GM23338 (cell line): ENCODE results near the gene TAOK3. TPM values are rescaled to one million over a fixed set of nuclear protein-coding genes. Genes with fewer than 3 reads are reported as not detected.

Experiments
- ATAC-seq: fragments of 200-7000 bp; cut with Tn5 transposase; 3 replicates; pipeline ENCODE4 v1.9.1; 2020
- DNase-seq: peaks from one replicate; pipeline ENCODE4 v3.0.0-alpha.2; 2015; ENCODE audit warnings: low spot score
- H2AFZ ChIP-seq: fragments of 200-600 bp; sonication (generic); 2 replicates; pipeline ENCODE4 v1.8.0; 2016; ENCODE audit warnings: antibody characterized with exemption, mild to moderate bottlenecking, moderate library complexity
- H3F3A ChIP-seq: fragments of 200-600 bp; sonication (generic); replicated peaks from 2 replicates; pipeline ENCODE4 v1.8.0; 2017; ENCODE audit warnings: antibody characterized with exemption, mixed run types, low read depth
- H3K27ac ChIP-seq: fragments of 200-600 bp; sonication (generic); 2 replicates; pipeline ENCODE4 v1.6.1; 2016; ENCODE audit warnings: low read depth
- H3K27me3 ChIP-seq: fragments of 200-600 bp; sonication (generic); 2 replicates; pipeline ENCODE4 v1.8.0; 2016; ENCODE audit warnings: mild to moderate bottlenecking, mixed run types, moderate library complexity; ENCODE audit not compliant: insufficient read depth
- H3K36me3 ChIP-seq: fragments of 200-600 bp; sonication (generic); 2 replicates; pipeline ENCODE4 v1.8.0; 2016; ENCODE audit warnings: mild to moderate bottlenecking; ENCODE audit not compliant: insufficient read depth
- H3K4me1 ChIP-seq: fragments of 200-600 bp; sonication (generic); 2 replicates; pipeline ENCODE4 v1.8.0; 2016; ENCODE audit warnings: mild to moderate bottlenecking, moderate library complexity; ENCODE audit not compliant: insufficient read depth
- H3K4me2 ChIP-seq: fragments of 200-600 bp; sonication (generic); 2 replicates; pipeline ENCODE4 v1.7.1; 2017; ENCODE audit warnings: mixed run types
- H3K4me3 ChIP-seq: fragments of 200-600 bp; sonication (generic); 2 replicates; pipeline ENCODE4 v1.6.1; 2016; ENCODE audit warnings: mixed run types
- H3K79me2 ChIP-seq: fragments of 200-600 bp; sonication (generic); replicated peaks from 2 replicates; pipeline ENCODE4 v1.8.0; 2017; ENCODE audit warnings: mild to moderate bottlenecking; ENCODE audit not compliant: insufficient read depth
- H3K9me2 ChIP-seq: fragments of 200-600 bp; sonication (generic); 2 replicates; pipeline ENCODE4 v1.8.0; 2017; ENCODE audit not compliant: insufficient read depth
- H4K20me1 ChIP-seq: fragments of 200-600 bp; sonication (generic); replicated peaks from 2 replicates; pipeline ENCODE4 v1.8.0; 2017; ENCODE audit warnings: mild to moderate bottlenecking; ENCODE audit not compliant: insufficient read depth
- H3K27ac Mint-ChIP-seq: 2 replicates; pipeline ENCODE4 v1.8.0; 2020; ENCODE audit warnings: inconsistent platforms, mild to moderate bottlenecking, moderate library complexity, mixed read lengths
- H3K27me3 Mint-ChIP-seq: 3 replicates; pipeline ENCODE4 v1.8.0; 2022; ENCODE audit warnings: low read depth, mild to moderate bottlenecking, moderate library complexity, mixed read lengths, inconsistent platforms; ENCODE audit not compliant: insufficient read depth, poor library complexity
- H3K36me3 Mint-ChIP-seq: 3 replicates; pipeline ENCODE4 v1.8.0; 2021; ENCODE audit warnings: low read depth, mild to moderate bottlenecking, inconsistent platforms, moderate library complexity, mixed read lengths
- H3K4me1 Mint-ChIP-seq: 3 replicates; pipeline ENCODE4 v1.8.0; 2020; ENCODE audit warnings: mild to moderate bottlenecking, inconsistent platforms, mixed read lengths
- H3K4me3 Mint-ChIP-seq: 3 replicates; pipeline ENCODE4 v1.8.0; 2021; ENCODE audit warnings: moderate library complexity, mild to moderate bottlenecking, inconsistent platforms, mixed read lengths
- H3K9me3 Mint-ChIP-seq: 3 replicates; pipeline ENCODE4 v1.8.0; 2020; ENCODE audit warnings: moderate library complexity, mild to moderate bottlenecking, inconsistent platforms, mixed read lengths
- CREB1 ChIP-seq: fragments of 250-450 bp; sonication (Bioruptor Pico); IDR thresholded peaks from 2 replicates; pipeline ENCODE4 v1.5.0; 2020; ENCODE audit warnings: low read depth, mild to moderate bottlenecking, moderate library complexity
- EZH2 ChIP-seq: fragments of 200-600 bp; sonication (generic); IDR thresholded peaks from one replicate; pipeline ENCODE4 v1.8.0; 2017; ENCODE audit warnings: antibody characterized with exemption, mild to moderate bottlenecking, low read depth; ENCODE audit not compliant: unreplicated experiment
- EZH2phosphoT487 ChIP-seq: fragments of 200-600 bp; sonication (generic); IDR thresholded peaks from one replicate; pipeline ENCODE4 v1.8.1; 2018; ENCODE audit warnings: antibody characterized with exemption; ENCODE audit not compliant: unreplicated experiment
- JUNB ChIP-seq: IDR thresholded peaks from one replicate; pipeline ENCODE4 v1.6.1; 2016; ENCODE audit warnings: antibody characterized with exemption; ENCODE audit not compliant: unreplicated experiment
- NANOG ChIP-seq: IDR thresholded peaks from 2 replicates; pipeline ENCODE4 v1.6.1; 2016; ENCODE audit warnings: antibody characterized with exemption, borderline replicate concordance
- POLR2AphosphoS5 ChIP-seq: IDR thresholded peaks from 2 replicates; pipeline ENCODE4 v1.6.1; 2016; ENCODE audit warnings: antibody characterized with exemption, low read depth
- STAT1 ChIP-seq: IDR thresholded peaks from one replicate; pipeline ENCODE4 v1.6.1; 2016; ENCODE audit warnings: antibody characterized with exemption; ENCODE audit not compliant: unreplicated experiment
- ZNF114 ChIP-seq: fragments of 250-450 bp; sonication (Bioruptor Pico); IDR thresholded peaks from 2 replicates; pipeline ENCODE4 v1.5.0; 2020; ENCODE audit warnings: mild to moderate bottlenecking, moderate library complexity
- ZNF331 ChIP-seq: fragments of 250-450 bp; sonication (Bioruptor Pico); IDR thresholded peaks from 2 replicates; pipeline ENCODE4 v1.5.0; 2020; ENCODE audit warnings: low read depth, mild to moderate bottlenecking, moderate library complexity
- polyA plus RNA-seq: library from polyadenylated mRNA; unstranded; fragments of >200 nt; fragmentation: Nextera tagmentation; extraction: Ambion mirVana; gene quantifications from 2 replicates; pipeline ENCODE4 v1.2.1, GENCODE V29; 2016
- total RNA-seq: library from RNA; depleted of rRNA; stranded (reverse); fragments of >200 nt; shearing (Covaris generic); gene quantifications from 2 replicates; pipeline ENCODE4 v1.2.3, GENCODE V29; 2014
- TF ChIP-seq, protein P1 (sequence below): IDR thresholded peaks from one replicate; pipeline ENCODE4 v1.6.1; 2018; ENCODE audit warnings: antibody characterized with exemption; ENCODE audit not compliant: unreplicated experiment
- TF ChIP-seq, protein P2 (sequence below), 2 experiments: fragments of 200-600 bp in 1 of 2; sonication (generic) in 1 of 2; conservative IDR thresholded peaks; 2 replicates each; pipeline versions ENCODE4 v1.5.1 to v1.6.1; 2016 to 2017; ENCODE audit warnings: antibody characterized with exemption in 2 of 2, low read depth in 2 of 2, mild to moderate bottlenecking in 2 of 2, moderate library complexity in 1 of 2
- TF ChIP-seq, protein P3 (sequence below): fragments of 250-450 bp; sonication (Bioruptor Pico); IDR thresholded peaks from 2 replicates; pipeline ENCODE4 v1.5.0; 2020; ENCODE audit warnings: mild to moderate bottlenecking, moderate library complexity
- TF ChIP-seq, protein P4 (sequence below): IDR thresholded peaks from 2 replicates; pipeline ENCODE4 v1.6.1; 2016; ENCODE audit warnings: antibody characterized with exemption

Gene TAOK3
- total and polyA plus RNA-seq, 2 experiments from 2014 or later, result 7.6 to 20.4 TPM

DNA sequence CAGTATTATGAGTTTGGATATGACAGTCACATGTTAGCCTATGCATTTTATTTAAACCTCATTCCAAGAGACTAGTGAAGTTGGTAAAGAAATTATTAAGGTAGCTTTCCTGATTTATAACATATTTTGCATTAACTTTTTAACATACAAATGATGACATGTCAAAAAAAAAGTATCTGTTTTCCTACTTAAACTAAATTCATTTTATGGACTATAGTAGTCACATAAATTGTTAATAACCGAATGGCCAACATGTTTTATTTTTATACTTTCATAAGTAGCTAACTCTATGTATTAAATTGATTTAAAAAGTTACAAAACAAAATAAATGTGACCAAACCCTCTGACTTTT lies 14.7 kb downstream of the TAOK3 start:
- Histone ChIP-seq H3K4me1 (peaks cover 13% of the 10 kb centered on the region; the same call in 1 of the 2 replicates), H3K27me3 (no peaks in the 10 kb centered on the region), H3K4me2 (no peak overlapping the region), H3K4me3 (no peak overlapping the region), H3F3A (no peaks in the 10 kb centered on the region), H3K27ac (no peak overlapping the region), H4K20me1 (no peaks in the 10 kb centered on the region), H3K79me2 (no peaks in the 10 kb centered on the region), H2AFZ (no peak overlapping the region), H3K36me3 (no peaks in the 10 kb centered on the region), H3K9me2 (no peaks in the 10 kb centered on the region)
- Mint-ChIP-seq H3K9me3 (peaks cover 5% of the 10 kb centered on the region), H3K27ac (no peak overlapping the region), H3K36me3 (peaks cover 6% of the 10 kb centered on the region), H3K4me3 (no peak overlapping the region), H3K27me3 (no peaks in the 10 kb centered on the region), H3K4me1 (peaks cover 9% of the 10 kb centered on the region)
- ATAC-seq (no peak), DNase-seq (no peak)
- TF ChIP-seq STAT1 (no peak), ZNF331 (CRISPR knock-in tag) (no peak), NANOG (no peak), POLR2AphosphoS5 (no peak), CREB1 (CRISPR knock-in tag) (no peak), ZNF114 (CRISPR knock-in tag) (no peak), JUNB (no peak), EZH2phosphoT487 (no peak), EZH2 (no peak)
- TF ChIP-seq, protein P1, sequence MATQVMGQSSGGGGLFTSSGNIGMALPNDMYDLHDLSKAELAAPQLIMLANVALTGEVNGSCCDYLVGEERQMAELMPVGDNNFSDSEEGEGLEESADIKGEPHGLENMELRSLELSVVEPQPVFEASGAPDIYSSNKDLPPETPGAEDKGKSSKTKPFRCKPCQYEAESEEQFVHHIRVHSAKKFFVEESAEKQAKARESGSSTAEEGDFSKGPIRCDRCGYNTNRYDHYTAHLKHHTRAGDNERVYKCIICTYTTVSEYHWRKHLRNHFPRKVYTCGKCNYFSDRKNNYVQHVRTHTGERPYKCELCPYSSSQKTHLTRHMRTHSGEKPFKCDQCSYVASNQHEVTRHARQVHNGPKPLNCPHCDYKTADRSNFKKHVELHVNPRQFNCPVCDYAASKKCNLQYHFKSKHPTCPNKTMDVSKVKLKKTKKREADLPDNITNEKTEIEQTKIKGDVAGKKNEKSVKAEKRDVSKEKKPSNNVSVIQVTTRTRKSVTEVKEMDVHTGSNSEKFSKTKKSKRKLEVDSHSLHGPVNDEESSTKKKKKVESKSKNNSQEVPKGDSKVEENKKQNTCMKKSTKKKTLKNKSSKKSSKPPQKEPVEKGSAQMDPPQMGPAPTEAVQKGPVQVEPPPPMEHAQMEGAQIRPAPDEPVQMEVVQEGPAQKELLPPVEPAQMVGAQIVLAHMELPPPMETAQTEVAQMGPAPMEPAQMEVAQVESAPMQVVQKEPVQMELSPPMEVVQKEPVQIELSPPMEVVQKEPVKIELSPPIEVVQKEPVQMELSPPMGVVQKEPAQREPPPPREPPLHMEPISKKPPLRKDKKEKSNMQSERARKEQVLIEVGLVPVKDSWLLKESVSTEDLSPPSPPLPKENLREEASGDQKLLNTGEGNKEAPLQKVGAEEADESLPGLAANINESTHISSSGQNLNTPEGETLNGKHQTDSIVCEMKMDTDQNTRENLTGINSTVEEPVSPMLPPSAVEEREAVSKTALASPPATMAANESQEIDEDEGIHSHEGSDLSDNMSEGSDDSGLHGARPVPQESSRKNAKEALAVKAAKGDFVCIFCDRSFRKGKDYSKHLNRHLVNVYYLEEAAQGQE, result no peak
- TF ChIP-seq, protein P2, sequence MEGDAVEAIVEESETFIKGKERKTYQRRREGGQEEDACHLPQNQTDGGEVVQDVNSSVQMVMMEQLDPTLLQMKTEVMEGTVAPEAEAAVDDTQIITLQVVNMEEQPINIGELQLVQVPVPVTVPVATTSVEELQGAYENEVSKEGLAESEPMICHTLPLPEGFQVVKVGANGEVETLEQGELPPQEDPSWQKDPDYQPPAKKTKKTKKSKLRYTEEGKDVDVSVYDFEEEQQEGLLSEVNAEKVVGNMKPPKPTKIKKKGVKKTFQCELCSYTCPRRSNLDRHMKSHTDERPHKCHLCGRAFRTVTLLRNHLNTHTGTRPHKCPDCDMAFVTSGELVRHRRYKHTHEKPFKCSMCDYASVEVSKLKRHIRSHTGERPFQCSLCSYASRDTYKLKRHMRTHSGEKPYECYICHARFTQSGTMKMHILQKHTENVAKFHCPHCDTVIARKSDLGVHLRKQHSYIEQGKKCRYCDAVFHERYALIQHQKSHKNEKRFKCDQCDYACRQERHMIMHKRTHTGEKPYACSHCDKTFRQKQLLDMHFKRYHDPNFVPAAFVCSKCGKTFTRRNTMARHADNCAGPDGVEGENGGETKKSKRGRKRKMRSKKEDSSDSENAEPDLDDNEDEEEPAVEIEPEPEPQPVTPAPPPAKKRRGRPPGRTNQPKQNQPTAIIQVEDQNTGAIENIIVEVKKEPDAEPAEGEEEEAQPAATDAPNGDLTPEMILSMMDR (conservative IDR thresholded peaks at IDR 0.05; ENCODE audit: low read depth in 2 of 2), result no peak
- TF ChIP-seq, protein P3, sequence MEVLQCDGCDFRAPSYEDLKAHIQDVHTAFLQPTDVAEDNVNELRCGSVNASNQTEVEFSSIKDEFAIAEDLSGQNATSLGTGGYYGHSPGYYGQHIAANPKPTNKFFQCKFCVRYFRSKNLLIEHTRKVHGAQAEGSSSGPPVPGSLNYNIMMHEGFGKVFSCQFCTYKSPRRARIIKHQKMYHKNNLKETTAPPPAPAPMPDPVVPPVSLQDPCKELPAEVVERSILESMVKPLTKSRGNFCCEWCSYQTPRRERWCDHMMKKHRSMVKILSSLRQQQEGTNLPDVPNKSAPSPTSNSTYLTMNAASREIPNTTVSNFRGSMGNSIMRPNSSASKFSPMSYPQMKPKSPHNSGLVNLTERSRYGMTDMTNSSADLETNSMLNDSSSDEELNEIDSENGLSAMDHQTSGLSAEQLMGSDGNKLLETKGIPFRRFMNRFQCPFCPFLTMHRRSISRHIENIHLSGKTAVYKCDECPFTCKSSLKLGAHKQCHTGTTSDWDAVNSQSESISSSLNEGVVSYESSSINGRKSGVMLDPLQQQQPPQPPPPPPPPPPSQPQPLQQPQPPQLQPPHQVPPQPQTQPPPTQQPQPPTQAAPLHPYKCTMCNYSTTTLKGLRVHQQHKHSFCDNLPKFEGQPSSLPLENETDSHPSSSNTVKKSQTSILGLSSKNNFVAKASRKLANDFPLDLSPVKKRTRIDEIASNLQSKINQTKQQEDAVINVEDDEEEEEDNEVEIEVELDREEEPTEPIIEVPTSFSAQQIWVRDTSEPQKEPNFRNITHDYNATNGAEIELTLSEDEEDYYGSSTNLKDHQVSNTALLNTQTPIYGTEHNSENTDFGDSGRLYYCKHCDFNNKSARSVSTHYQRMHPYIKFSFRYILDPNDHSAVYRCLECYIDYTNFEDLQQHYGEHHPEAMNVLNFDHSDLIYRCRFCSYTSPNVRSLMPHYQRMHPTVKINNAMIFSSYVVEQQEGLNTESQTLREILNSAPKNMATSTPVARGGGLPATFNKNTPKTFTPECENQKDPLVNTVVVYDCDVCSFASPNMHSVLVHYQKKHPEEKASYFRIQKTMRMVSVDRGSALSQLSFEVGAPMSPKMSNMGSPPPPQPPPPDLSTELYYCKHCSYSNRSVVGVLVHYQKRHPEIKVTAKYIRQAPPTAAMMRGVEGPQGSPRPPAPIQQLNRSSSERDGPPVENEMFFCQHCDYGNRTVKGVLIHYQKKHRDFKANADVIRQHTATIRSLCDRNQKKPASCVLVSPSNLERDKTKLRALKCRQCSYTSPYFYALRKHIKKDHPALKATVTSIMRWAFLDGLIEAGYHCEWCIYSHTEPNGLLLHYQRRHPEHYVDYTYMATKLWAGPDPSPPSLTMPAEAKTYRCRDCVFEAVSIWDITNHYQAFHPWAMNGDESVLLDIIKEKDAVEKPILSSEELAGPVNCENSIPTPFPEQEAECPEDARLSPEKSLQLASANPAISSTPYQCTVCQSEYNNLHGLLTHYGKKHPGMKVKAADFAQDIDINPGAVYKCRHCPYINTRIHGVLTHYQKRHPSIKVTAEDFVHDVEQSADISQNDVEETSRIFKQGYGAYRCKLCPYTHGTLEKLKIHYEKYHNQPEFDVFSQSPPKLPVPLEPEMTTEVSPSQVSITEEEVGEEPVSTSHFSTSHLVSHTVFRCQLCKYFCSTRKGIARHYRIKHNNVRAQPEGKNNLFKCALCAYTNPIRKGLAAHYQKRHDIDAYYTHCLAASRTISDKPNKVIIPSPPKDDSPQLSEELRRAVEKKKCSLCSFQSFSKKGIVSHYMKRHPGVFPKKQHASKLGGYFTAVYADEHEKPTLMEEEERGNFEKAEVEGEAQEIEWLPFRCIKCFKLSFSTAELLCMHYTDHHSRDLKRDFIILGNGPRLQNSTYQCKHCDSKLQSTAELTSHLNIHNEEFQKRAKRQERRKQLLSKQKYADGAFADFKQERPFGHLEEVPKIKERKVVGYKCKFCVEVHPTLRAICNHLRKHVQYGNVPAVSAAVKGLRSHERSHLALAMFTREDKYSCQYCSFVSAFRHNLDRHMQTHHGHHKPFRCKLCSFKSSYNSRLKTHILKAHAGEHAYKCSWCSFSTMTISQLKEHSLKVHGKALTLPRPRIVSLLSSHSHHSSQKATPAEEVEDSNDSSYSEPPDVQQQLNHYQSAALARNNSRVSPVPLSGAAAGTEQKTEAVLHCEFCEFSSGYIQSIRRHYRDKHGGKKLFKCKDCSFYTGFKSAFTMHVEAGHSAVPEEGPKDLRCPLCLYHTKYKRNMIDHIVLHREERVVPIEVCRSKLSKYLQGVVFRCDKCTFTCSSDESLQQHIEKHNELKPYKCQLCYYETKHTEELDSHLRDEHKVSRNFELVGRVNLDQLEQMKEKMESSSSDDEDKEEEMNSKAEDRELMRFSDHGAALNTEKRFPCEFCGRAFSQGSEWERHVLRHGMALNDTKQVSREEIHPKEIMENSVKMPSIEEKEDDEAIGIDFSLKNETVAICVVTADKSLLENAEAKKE (CRISPR knock-in tag), result no peak
- TF ChIP-seq, protein P4, sequence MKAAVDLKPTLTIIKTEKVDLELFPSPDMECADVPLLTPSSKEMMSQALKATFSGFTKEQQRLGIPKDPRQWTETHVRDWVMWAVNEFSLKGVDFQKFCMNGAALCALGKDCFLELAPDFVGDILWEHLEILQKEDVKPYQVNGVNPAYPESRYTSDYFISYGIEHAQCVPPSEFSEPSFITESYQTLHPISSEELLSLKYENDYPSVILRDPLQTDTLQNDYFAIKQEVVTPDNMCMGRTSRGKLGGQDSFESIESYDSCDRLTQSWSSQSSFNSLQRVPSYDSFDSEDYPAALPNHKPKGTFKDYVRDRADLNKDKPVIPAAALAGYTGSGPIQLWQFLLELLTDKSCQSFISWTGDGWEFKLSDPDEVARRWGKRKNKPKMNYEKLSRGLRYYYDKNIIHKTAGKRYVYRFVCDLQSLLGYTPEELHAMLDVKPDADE, result no peak
